GM18867 (cell line): ENCODE results near the gene YIF1B.

Source experiments
- ATAC-seq: cut with Tn5 transposase; IDR thresholded peaks from one replicate; pipeline ENCODE4 v1.9.1; 2021; ENCODE audit warnings: mild to moderate bottlenecking, moderate library complexity; ENCODE audit not compliant: unreplicated experiment

The YIF1B gene

GRCh38 chr19:38335949-38336637 lies 20.3 kb upstream of the YIF1B start:
- peak; percentile 70 for ATAC-seq

- ATAC-seq: no peak
Measured at GRCh38 chr19:38333245-38333644, 17.5 kb upstream of the YIF1B start.

- no peak for ATAC-seq
Measured at GRCh38 chr19:38331728-38332127, 16.0 kb upstream of the YIF1B start.

- ATAC-seq: no peak
Measured at GRCh38 chr19:38329651-38330050, 13.9 kb upstream of the YIF1B start.

GRCh38 chr19:38326591-38326990 lies 10.8 kb upstream of the YIF1B start:
- no peak for ATAC-seq

- ATAC-seq: no peak
Measured at GRCh38 chr19:38324431-38324830, 8.7 kb upstream of the YIF1B start.

GRCh38 chr19:38323291-38323690 lies 7.5 kb upstream of the YIF1B start:
- no peak for ATAC-seq

GRCh38 chr19:38321646-38322196 lies 6.0 kb upstream of the YIF1B start:
- ATAC-seq: no peak

- ATAC-seq: no peak
Measured at GRCh38 chr19:38320969-38321339, 5.2 kb upstream of the YIF1B start.

GRCh38 chr19:38319421-38320258 lies 3.9 kb upstream of the YIF1B start, which contains the start of gene KCNK6:
KCNK6 (plus strand) TSS chr19:38319845; CDS start chr19:38319951, 106 bp downstream.
- no peak for ATAC-seq

- no peak for ATAC-seq
Measured at GRCh38 chr19:38318660-38319059, 2.9 kb upstream of the YIF1B start.

- ATAC-seq: no peak
Measured at GRCh38 chr19:38317104-38317612, 1.4 kb upstream of the YIF1B start.

GRCh38 chr19:38316477-38317067 lies 825 bp upstream of the YIF1B start:
- no peak for ATAC-seq

GRCh38 chr19:38310986-38311385 lies 4.8 kb downstream of the YIF1B start:
- ATAC-seq: no peak

GRCh38 chr19:38310279-38310670 lies 5.5 kb downstream of the YIF1B start:
- no peak for ATAC-seq

- ATAC-seq: no peak
Measured at GRCh38 chr19:38309615-38310278, 6.0 kb downstream of the YIF1B start.

GRCh38 chr19:38308926-38309614 lies 6.7 kb downstream of the YIF1B start:
- no peak for ATAC-seq

- ATAC-seq: no peak
Measured at GRCh38 chr19:38308006-38308766, 7.6 kb downstream of the YIF1B start.

- ATAC-seq: no peak
Measured at GRCh38 chr19:38307597-38307996, 8.2 kb downstream of the YIF1B start.
